ENCODE results near the gene ALDOB. TPM values are rescaled to one million over a fixed set of nuclear protein-coding genes. Genes with fewer than 3 reads are reported as not detected.

Gene ALDOB
- total and polyA plus RNA-seq, 2 donors (not counting 3 experiments of a cell fraction or from before 2014, with no cell fraction given) = not detected

DNA sequence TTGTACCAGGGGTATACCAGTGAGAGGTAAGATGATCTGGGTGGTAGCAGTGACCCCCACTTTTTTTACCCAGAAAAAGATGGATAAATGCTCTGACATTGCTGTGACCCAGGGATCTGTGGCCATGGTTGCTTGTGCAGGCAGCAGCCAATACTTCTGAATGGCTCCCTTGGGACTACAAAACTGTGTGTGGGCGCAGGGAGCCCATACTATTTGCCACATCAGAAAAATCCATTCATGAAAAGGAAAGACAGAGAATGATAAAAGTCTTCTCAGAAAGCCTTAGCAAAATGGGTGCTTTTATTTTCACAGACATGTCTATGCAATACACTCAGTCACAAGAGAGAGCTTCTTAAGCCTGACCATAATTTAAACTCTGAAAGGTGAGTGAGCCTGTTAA lies 37.3 kb upstream of the ALDOB start:
- BruUV-seq (replicated peaks) = no TSS peak
- dilution Hi-C loops (cut with MboI; ENCODE audit: extremely low pct_ligation_motif_present, low sequenced_read_pairs) = no loop called here

DNA sequence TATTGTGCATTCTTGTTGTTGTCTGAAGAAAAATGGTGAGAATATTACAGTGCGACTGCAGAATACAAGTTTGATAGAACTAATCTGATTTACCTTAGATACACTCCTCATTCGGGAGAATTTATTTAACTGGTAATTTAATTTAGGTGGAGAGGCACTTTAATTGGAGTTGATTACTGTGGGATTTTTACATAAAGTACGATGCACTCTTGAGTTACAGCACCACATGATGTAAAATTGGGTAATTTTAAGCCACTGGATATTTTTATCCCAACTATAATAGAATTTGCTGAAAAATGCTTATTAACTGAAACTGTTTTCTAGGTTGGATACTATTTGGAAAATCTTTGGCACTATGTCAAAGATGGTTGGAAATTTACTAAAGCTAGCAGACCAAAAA lies 35.4 kb upstream of the ALDOB start:
- FAIRE-seq = no peak

More for the DNA sequence above, 37.3 kb upstream of the ALDOB start:
- H3K4me1 ChIP-seq (ENCODE audit: control insufficient read depth, extremely low read depth, insufficient read depth, low read length) = no peaks in the 10 kb centered on the region
- no peak for FAIRE-seq
- H3K79me2 ChIP-seq (ENCODE audit: control insufficient read depth, insufficient read depth, low read length) = no peaks in the 10 kb centered on the region
- no peaks in the 10 kb centered on the region for H4K20me1 ChIP-seq (replicated peaks; ENCODE audit: control insufficient read depth, extremely low read depth, insufficient read depth, low read length)
- H3K9me3 ChIP-seq (replicated peaks; ENCODE audit: control insufficient read depth, insufficient read depth, low read length) = no peaks in the 10 kb centered on the region
- ChIA-PET POLR2A (no interaction called here), CTCF (interaction anchor here (4.2 kb wide), 1 partner anchor 14 kb away, joined by 14 read pairs; no protein-coding TSS in a partner anchor)
- no peak overlapping the region for H3K4me3 ChIP-seq (replicated peaks in 1 of 3; ENCODE audit: insufficient read depth in 1 of 3, low read depth in 1 of 3, low read length in 3 of 3)
- H3K9ac ChIP-seq (replicated peaks; ENCODE audit: extremely low read depth, insufficient read depth, low read length) = no peak overlapping the region
- no peak for DNase-seq (ENCODE audit: low read depth, low spot score)
- TF ChIP-seq JUN (IDR thresholded peaks at IDR 0.05; ENCODE audit: borderline replicate concordance, insufficient read depth, insufficient read length, low read depth) = no peak
- no peak for TF ChIP-seq GATA2 (IDR thresholded peaks at IDR 0.05; ENCODE audit: insufficient read depth, insufficient read length, low read depth, low read length)
- TF ChIP-seq, protein P1, sequence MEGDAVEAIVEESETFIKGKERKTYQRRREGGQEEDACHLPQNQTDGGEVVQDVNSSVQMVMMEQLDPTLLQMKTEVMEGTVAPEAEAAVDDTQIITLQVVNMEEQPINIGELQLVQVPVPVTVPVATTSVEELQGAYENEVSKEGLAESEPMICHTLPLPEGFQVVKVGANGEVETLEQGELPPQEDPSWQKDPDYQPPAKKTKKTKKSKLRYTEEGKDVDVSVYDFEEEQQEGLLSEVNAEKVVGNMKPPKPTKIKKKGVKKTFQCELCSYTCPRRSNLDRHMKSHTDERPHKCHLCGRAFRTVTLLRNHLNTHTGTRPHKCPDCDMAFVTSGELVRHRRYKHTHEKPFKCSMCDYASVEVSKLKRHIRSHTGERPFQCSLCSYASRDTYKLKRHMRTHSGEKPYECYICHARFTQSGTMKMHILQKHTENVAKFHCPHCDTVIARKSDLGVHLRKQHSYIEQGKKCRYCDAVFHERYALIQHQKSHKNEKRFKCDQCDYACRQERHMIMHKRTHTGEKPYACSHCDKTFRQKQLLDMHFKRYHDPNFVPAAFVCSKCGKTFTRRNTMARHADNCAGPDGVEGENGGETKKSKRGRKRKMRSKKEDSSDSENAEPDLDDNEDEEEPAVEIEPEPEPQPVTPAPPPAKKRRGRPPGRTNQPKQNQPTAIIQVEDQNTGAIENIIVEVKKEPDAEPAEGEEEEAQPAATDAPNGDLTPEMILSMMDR (IDR thresholded peaks at IDR 0.05; ENCODE audit: extremely low read depth in 1 of 2, insufficient read depth in 1 of 2, low read depth in 1 of 2, low read length in 2 of 2) = no peak
- no peak for TF ChIP-seq POLR2A (IDR thresholded peaks at IDR 0.05; ENCODE audit: low read depth, low read length)
- TF ChIP-seq FOS (IDR thresholded peaks at IDR 0.05; ENCODE audit: borderline replicate concordance, insufficient read depth, low read length) = no peak
- no peaks in the 10 kb centered on the region for H3K27me3 ChIP-seq (ENCODE audit: control insufficient read depth in 2 of 2, insufficient read depth in 2 of 2, low read length in 2 of 2)
- intact Hi-C loops (cut with micrococcal nuclease) = no loop called here
- H3K9me1 ChIP-seq (replicated peaks; ENCODE audit: control insufficient read depth, extremely low read depth, insufficient read depth, low read length) = no peaks in the 10 kb centered on the region
- H3K36me3 ChIP-seq (ENCODE audit: control insufficient read depth in 2 of 2, extremely low read depth in 1 of 2, insufficient read depth in 2 of 2, low read length in 2 of 2) = no peaks in the 10 kb centered on the region
- H3K4me2 ChIP-seq (ENCODE audit: insufficient read depth, low read length) = no peak overlapping the region
- H2AFZ ChIP-seq (ENCODE audit: low read depth, low read length) = no peak overlapping the region
- H3K27ac ChIP-seq (ENCODE audit: insufficient read depth, low read depth, low read length) = no peak overlapping the region

More for the DNA sequence above, 35.4 kb upstream of the ALDOB start:
- no peaks in the 10 kb centered on the region for H3K9me3 ChIP-seq (replicated peaks; ENCODE audit: control insufficient read depth, insufficient read depth, low read length)
- no peak for DNase-seq (ENCODE audit: low read depth, low spot score)
- no peaks in the 10 kb centered on the region for H3K79me2 ChIP-seq (ENCODE audit: control insufficient read depth, insufficient read depth, low read length)
- TF ChIP-seq POLR2AphosphoS5 (IDR thresholded peaks at IDR 0.05; ENCODE audit: insufficient read depth, low read depth, low read length) (no peak), FOS (IDR thresholded peaks at IDR 0.05; ENCODE audit: borderline replicate concordance, insufficient read depth, low read length) (no peak), POLR2A (IDR thresholded peaks at IDR 0.05; ENCODE audit: low read depth, low read length) (no peak), MYC (IDR thresholded peaks at IDR 0.05; ENCODE audit: low read depth, low read length) (no peak)
- TF ChIP-seq, protein P1 (IDR thresholded peaks at IDR 0.05; ENCODE audit: extremely low read depth in 1 of 2, insufficient read depth in 1 of 2, low read depth in 1 of 2, low read length in 2 of 2) = no peak
- TF ChIP-seq, protein P2, sequence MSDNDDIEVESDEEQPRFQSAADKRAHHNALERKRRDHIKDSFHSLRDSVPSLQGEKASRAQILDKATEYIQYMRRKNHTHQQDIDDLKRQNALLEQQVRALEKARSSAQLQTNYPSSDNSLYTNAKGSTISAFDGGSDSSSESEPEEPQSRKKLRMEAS (IDR thresholded peaks at IDR 0.05; ENCODE audit: insufficient read depth, insufficient read length) = no peak
- ChIA-PET CTCF (no interaction called here), POLR2A (no interaction called here)
- dilution Hi-C loops (cut with MboI; ENCODE audit: extremely low pct_ligation_motif_present, low sequenced_read_pairs) = no loop called here
- intact Hi-C loops (cut with micrococcal nuclease) = no loop called here
- BruUV-seq (replicated peaks) = no TSS peak
- H2AFZ ChIP-seq (ENCODE audit: low read depth, low read length) = no peak overlapping the region
- no peak overlapping the region for H3K27ac ChIP-seq (ENCODE audit: insufficient read depth, low read depth, low read length)
- no peak overlapping the region for H3K4me3 ChIP-seq (replicated peaks in 1 of 3; ENCODE audit: insufficient read depth in 1 of 3, low read depth in 1 of 3, low read length in 3 of 3)
- H3K36me3 ChIP-seq (ENCODE audit: control insufficient read depth in 2 of 2, extremely low read depth in 1 of 2, insufficient read depth in 2 of 2, low read length in 2 of 2) = no peaks in the 10 kb centered on the region
- H3K9ac ChIP-seq (replicated peaks; ENCODE audit: extremely low read depth, insufficient read depth, low read length) = no peak overlapping the region
- no peaks in the 10 kb centered on the region for H3K27me3 ChIP-seq (ENCODE audit: control insufficient read depth in 2 of 2, insufficient read depth in 2 of 2, low read length in 2 of 2)
- no peaks in the 10 kb centered on the region for H4K20me1 ChIP-seq (replicated peaks; ENCODE audit: control insufficient read depth, extremely low read depth, insufficient read depth, low read length)
- H3K4me1 ChIP-seq (ENCODE audit: control insufficient read depth, extremely low read depth, insufficient read depth, low read length) = no peaks in the 10 kb centered on the region
- no peaks in the 10 kb centered on the region for H3K9me1 ChIP-seq (replicated peaks; ENCODE audit: control insufficient read depth, extremely low read depth, insufficient read depth, low read length)
- H3K4me2 ChIP-seq (ENCODE audit: insufficient read depth, low read length) = no peak overlapping the region
